Chondrocyte (in vitro differentiated cells): ENCODE results near the gene RASSF3. TPM values are rescaled to one million over a fixed set of nuclear protein-coding genes. Genes with fewer than 3 reads are reported as not detected.

ENCODE experiments used
- DNase-seq: peaks from one replicate; pipeline ENCODE4 v3.0.0; 2021; ENCODE audit warnings: mixed read lengths, low spot score
- H3K27ac Mint-ChIP-seq: one replicate; pipeline ENCODE4 v1.8.0; 2021; ENCODE audit warnings: mild to moderate bottlenecking, moderate library complexity, mixed read lengths; ENCODE audit not compliant: unreplicated experiment
- H3K27me3 Mint-ChIP-seq: 2 replicates; pipeline ENCODE4 v1.8.0; 2021; ENCODE audit warnings: low read depth, mixed read lengths
- H3K36me3 Mint-ChIP-seq: 2 replicates; pipeline ENCODE4 v1.8.0; 2021; ENCODE audit warnings: low read depth, mixed read lengths
- H3K4me1 Mint-ChIP-seq: 2 replicates; pipeline ENCODE4 v1.8.0; 2021; ENCODE audit warnings: low read depth, mild to moderate bottlenecking, mixed read lengths
- H3K4me3 Mint-ChIP-seq: one replicate; pipeline ENCODE4 v1.8.0; 2021; ENCODE audit warnings: mild to moderate bottlenecking, moderate library complexity, mixed read lengths; ENCODE audit not compliant: unreplicated experiment
- H3K9me3 Mint-ChIP-seq: 2 replicates; pipeline ENCODE4 v1.8.0; 2021; ENCODE audit warnings: low read depth, mixed read lengths
- total RNA-seq: library from RNA; stranded (reverse); gene quantifications from 3 replicates; pipeline ENCODE4 v1.2.1, GENCODE V29; 2021
- TF ChIP-seq, protein P1 (sequence below): fragments of 200-600 bp; sonication (generic); IDR thresholded peaks from 2 replicates; pipeline ENCODE4 v1.5.0; 2021; ENCODE audit warnings: antibody characterized with exemption, mild to moderate bottlenecking, moderate library complexity

RASSF3 gene
- total RNA-seq, 1 donor from 2014 or later, result 51.1 TPM

GRCh38 chr12:64658892-64659481, 48.7 kb downstream of the RASSF3 start:
- Mint-ChIP-seq H3K27me3 (no peaks in the 10 kb centered on the region), H3K4me1 (peaks cover 43% of the 10 kb centered on the region), H3K9me3 (no peaks in the 10 kb centered on the region), H3K27ac (peak overlapping the region; percentile 27), H3K36me3 (no peaks in the 10 kb centered on the region), H3K4me3 (no peak overlapping the region)
- TF ChIP-seq, protein P1, sequence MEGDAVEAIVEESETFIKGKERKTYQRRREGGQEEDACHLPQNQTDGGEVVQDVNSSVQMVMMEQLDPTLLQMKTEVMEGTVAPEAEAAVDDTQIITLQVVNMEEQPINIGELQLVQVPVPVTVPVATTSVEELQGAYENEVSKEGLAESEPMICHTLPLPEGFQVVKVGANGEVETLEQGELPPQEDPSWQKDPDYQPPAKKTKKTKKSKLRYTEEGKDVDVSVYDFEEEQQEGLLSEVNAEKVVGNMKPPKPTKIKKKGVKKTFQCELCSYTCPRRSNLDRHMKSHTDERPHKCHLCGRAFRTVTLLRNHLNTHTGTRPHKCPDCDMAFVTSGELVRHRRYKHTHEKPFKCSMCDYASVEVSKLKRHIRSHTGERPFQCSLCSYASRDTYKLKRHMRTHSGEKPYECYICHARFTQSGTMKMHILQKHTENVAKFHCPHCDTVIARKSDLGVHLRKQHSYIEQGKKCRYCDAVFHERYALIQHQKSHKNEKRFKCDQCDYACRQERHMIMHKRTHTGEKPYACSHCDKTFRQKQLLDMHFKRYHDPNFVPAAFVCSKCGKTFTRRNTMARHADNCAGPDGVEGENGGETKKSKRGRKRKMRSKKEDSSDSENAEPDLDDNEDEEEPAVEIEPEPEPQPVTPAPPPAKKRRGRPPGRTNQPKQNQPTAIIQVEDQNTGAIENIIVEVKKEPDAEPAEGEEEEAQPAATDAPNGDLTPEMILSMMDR, result no peak
- no peak for DNase-seq

- DNase-seq, result no peak
- no peak overlapping the region for H3K4me3 Mint-ChIP-seq
- H3K4me1 Mint-ChIP-seq, result peaks cover 45% of the 10 kb centered on the region
- TF ChIP-seq, protein P1, result no peak
- H3K36me3 Mint-ChIP-seq, result no peaks in the 10 kb centered on the region
- H3K9me3 Mint-ChIP-seq, result no peaks in the 10 kb centered on the region
- no peaks in the 10 kb centered on the region for H3K27me3 Mint-ChIP-seq
- no peak overlapping the region for H3K27ac Mint-ChIP-seq
Observed at GRCh38 chr12:64660237-64661018, 50.1 kb downstream of the RASSF3 start.

- no peak for DNase-seq
- Mint-ChIP-seq H3K4me3 (no peak overlapping the region), H3K4me1 (peaks cover 56% of the 10 kb centered on the region), H3K9me3 (no peaks in the 10 kb centered on the region), H3K27me3 (no peaks in the 10 kb centered on the region), H3K27ac (no peak overlapping the region), H3K36me3 (no peaks in the 10 kb centered on the region)
- TF ChIP-seq, protein P1, result no peak
Observed at GRCh38 chr12:64663015-64663414, 52.7 kb downstream of the RASSF3 start.

GRCh38 chr12:64665514-64665913, 55.2 kb downstream of the RASSF3 start:
- Mint-ChIP-seq H3K4me1 (peaks cover 60% of the 10 kb centered on the region), H3K4me3 (no peak overlapping the region), H3K9me3 (no peaks in the 10 kb centered on the region), H3K36me3 (no peaks in the 10 kb centered on the region), H3K27ac (peak overlapping the region; percentile 91), H3K27me3 (no peaks in the 10 kb centered on the region)
- DNase-seq, result no peak
- TF ChIP-seq, protein P1, result no peak

DNA sequence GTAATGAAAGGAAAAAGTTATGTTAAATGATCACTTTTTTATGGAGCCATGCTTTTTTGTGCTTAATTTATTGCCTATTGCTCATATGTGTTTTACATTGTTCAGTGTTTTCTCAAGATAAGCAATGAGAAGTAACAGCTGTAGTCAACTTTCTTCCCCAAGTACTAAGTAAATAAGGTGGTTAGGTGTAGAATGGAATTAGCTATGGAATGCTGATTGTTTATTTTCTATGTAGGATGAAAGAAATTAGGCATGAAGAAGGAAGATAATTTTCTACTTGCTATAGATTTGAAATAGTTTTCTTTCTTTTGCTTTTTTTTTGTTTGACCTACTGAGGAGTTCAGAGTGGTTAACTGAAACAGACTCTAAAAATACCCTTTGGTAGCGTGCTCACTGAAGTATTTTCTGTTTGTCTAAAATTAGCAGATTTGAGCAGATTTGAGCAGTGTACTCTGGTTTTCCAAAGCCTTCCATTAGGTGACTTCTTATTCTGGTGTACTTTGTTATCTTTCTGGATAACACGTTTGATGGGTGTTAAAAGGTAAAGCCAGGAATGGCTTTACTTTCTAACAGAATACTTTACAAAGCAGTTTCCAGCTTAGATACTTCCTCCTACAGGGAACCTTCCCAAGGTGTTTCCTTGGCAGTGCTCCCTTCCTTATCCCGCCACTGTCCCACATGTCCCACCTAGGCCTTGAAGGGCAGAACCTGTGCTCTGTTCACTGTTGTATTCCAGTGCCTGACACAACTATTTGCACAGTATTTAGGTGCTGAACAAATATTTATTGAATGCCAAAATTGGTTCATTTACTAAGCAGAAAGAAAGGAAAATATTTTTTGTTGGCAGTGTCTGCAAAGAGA, 56.0 kb downstream of the RASSF3 start:
- Mint-ChIP-seq H3K27me3 (no peaks in the 10 kb centered on the region), H3K4me3 (peak overlapping the region; percentile 8), H3K36me3 (no peaks in the 10 kb centered on the region), H3K9me3 (no peaks in the 10 kb centered on the region), H3K4me1 (peaks cover 68% of the 10 kb centered on the region), H3K27ac (peak overlapping the region; percentile 91)
- TF ChIP-seq, protein P1, result no peak
- no peak for DNase-seq
